Gastroesophageal sphincter (tissue), 3 donors: ENCODE results near the gene MACROD2.

ENCODE experiments used
- CTCF ChIP-seq, 4 experiments: fragments of 200-600 bp in 2 of 4; fragments of 450-650 bp in 2 of 4; sonication (generic) in 1 of 4; IDR thresholded peaks; one replicate each; pipeline ENCODE4 v1.5.1; 2017 to 2019; ENCODE audit warnings: antibody characterized with exemption in 4 of 4, mild to moderate bottlenecking in 2 of 4, moderate library complexity in 2 of 4
- POLR2A ChIP-seq, 2 donors: fragments of 450-650 bp; IDR thresholded peaks; one replicate each; pipeline ENCODE4 v1.6.1; 2017; ENCODE audit warnings: antibody characterized with exemption in 2 of 2, mild to moderate bottlenecking in 2 of 2, moderate library complexity in 1 of 2

GRCh38 chr20:16051968-16052367 lies 2056.7 kb downstream of the MACROD2 start:
- TF ChIP-seq CTCF (IDR thresholded peaks at IDR 0.05) (no peak), POLR2A (IDR thresholded peaks at IDR 0.05) (no peak)
